SU-DHL-6 (cell line): Measurements from ENCODE around the gene MUTYH.

ENCODE experiments used
- H2AFZ ChIP-seq: fragments of 200-600 bp; sonication (generic); 2 replicates; pipeline ENCODE4 v1.6.1; 2014; ENCODE audit warnings: low read depth, mild to moderate bottlenecking, moderate library complexity, mixed read lengths, antibody characterized with exemption, low read length; ENCODE audit not compliant: severe bottlenecking
- H3F3A ChIP-seq: fragments of 200-600 bp; shearing (Covaris generic); 2 replicates; pipeline ENCODE4 v1.6.0; 2016; ENCODE audit warnings: antibody characterized with exemption, mild to moderate bottlenecking; ENCODE audit not compliant: insufficient read depth
- H3K27ac ChIP-seq: fragments of 200-600 bp; sonication (generic); 2 replicates; pipeline ENCODE4 v1.5.1; 2016; ENCODE audit warnings: low read depth, mild to moderate bottlenecking, low read length, moderate library complexity, mixed read lengths
- H3K27me3 ChIP-seq: fragments of 200-600 bp; sonication (generic), shearing (Covaris generic); 2 replicates; pipeline ENCODE4 v1.6.0; 2014; ENCODE audit warnings: mild to moderate bottlenecking, low read length
- H3K36me3 ChIP-seq: fragments of 200-600 bp; sonication (generic); 2 replicates; pipeline ENCODE4 v1.6.1; 2014; ENCODE audit warnings: mild to moderate bottlenecking, low read length, mixed read lengths
- H3K4me2 ChIP-seq: fragments of 300-600, 200-600 bp; shearing (Covaris generic), sonication (generic); 2 replicates; pipeline ENCODE4 v1.6.0; 2014; ENCODE audit warnings: low read length, low read depth, mild to moderate bottlenecking; ENCODE audit not compliant: poor library complexity, severe bottlenecking
- H3K4me3 ChIP-seq: fragments of 200-600 bp; sonication (generic); 2 replicates; pipeline ENCODE4 v1.5.1; 2014; ENCODE audit warnings: antibody characterized with exemption, low read length, mild to moderate bottlenecking, mixed read lengths; ENCODE audit not compliant: insufficient read depth, poor library complexity, severe bottlenecking
- H3K79me2 ChIP-seq: fragments of 200-600 bp; sonication (generic); 2 replicates; pipeline ENCODE4 v1.6.1; 2014; ENCODE audit warnings: mild to moderate bottlenecking, low read length, moderate library complexity; ENCODE audit not compliant: insufficient read depth
- H3K9ac ChIP-seq: fragments of 200-600 bp; sonication (generic); 2 replicates; pipeline ENCODE4 v1.7.0; 2014; ENCODE audit warnings: mild to moderate bottlenecking, low read length
- H3K9me2 ChIP-seq: fragments of 200-600 bp; sonication (generic); replicated peaks from 2 replicates; pipeline ENCODE4 v1.6.1; 2014; ENCODE audit warnings: low read length; ENCODE audit not compliant: insufficient read depth
- H3K9me3 ChIP-seq: fragments of 200-600 bp; sonication (generic); 2 replicates; pipeline ENCODE4 v1.6.1; 2014; ENCODE audit warnings: low read length, mixed read lengths; ENCODE audit not compliant: insufficient read depth
- H4K20me1 ChIP-seq: fragments of 200-600 bp; sonication (generic); 2 replicates; pipeline ENCODE4 v1.6.1; 2014; ENCODE audit warnings: low read depth, mild to moderate bottlenecking, antibody characterized with exemption, low read length, moderate library complexity, mixed read lengths
- CTCF ChIP-seq: fragments of 200-600 bp; sonication (generic); IDR thresholded peaks from one replicate; pipeline ENCODE4 v1.5.1; 2017; ENCODE audit warnings: antibody characterized with exemption, mild to moderate bottlenecking, low read length, moderate library complexity; ENCODE audit not compliant: insufficient read depth, poor library complexity, severe bottlenecking
- EZH2phosphoT487 ChIP-seq: fragments of 200-600 bp; sonication (generic), shearing (Covaris generic); conservative IDR thresholded peaks from 2 replicates; pipeline ENCODE4 v1.6.1; 2018; ENCODE audit warnings: mild to moderate bottlenecking, antibody characterized with exemption, low read length, moderate library complexity, mixed read lengths

The MUTYH gene

GRCh38 chr1:45359882-45360513 lies 19.8 kb upstream of the MUTYH start:
- Histone ChIP-seq H3K4me3 (no peak overlapping the region), H4K20me1 (no peaks in the 10 kb centered on the region), H3K9me3 (no peaks in the 10 kb centered on the region), H3K9me2 (no peaks in the 10 kb centered on the region), H3F3A (no peaks in the 10 kb centered on the region), H3K27me3 (no peaks in the 10 kb centered on the region), H3K36me3 (no peaks in the 10 kb centered on the region), H3K79me2 (no peaks in the 10 kb centered on the region), H3K4me2 (peak overlapping the region; percentile 24), H3K9ac (no peak overlapping the region), H2AFZ (peak overlapping the region; percentile 61), H3K27ac (no peak overlapping the region)
- peak; percentile 52 for TF ChIP-seq CTCF
- no peak for TF ChIP-seq EZH2phosphoT487

GRCh38 chr1:45356186-45356585 lies 15.9 kb upstream of the MUTYH start:
- H3K4me2 ChIP-seq: no peak overlapping the region
- H3F3A ChIP-seq: no peaks in the 10 kb centered on the region
- H3K9me2 ChIP-seq: no peaks in the 10 kb centered on the region
- no peak overlapping the region for H3K9ac ChIP-seq
- H3K79me2 ChIP-seq: no peaks in the 10 kb centered on the region
- H3K4me3 ChIP-seq: no peak overlapping the region
- no peaks in the 10 kb centered on the region for H4K20me1 ChIP-seq
- no peaks in the 10 kb centered on the region for H3K27me3 ChIP-seq
- H3K36me3 ChIP-seq: no peaks in the 10 kb centered on the region
- H3K27ac ChIP-seq: no peak overlapping the region
- no peak for TF ChIP-seq CTCF
- no peak for TF ChIP-seq EZH2phosphoT487
- H3K9me3 ChIP-seq: no peaks in the 10 kb centered on the region
- no peak overlapping the region for H2AFZ ChIP-seq

DNA sequence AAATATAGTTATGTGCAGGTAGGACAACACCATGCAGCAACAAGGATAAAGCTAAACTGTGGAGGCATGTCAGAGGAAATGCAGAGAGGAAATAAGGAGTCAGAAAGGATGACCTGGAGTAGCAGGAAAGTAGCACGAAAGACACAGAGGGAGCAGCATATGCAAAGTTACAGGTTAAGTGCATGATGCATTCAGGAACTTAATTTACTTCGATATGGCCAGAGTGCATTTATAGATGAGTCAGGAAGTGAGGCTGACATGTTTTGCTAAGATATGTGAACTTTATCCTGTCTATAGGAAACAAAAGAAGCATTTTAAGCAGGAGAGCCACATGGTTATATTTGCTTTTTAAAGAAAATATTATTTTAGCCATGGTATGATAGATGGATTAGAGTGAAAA lies 15.4 kb upstream of the MUTYH start:
- Histone ChIP-seq H3K4me2 (no peak overlapping the region), H4K20me1 (no peaks in the 10 kb centered on the region), H2AFZ (no peak overlapping the region), H3K4me3 (no peak overlapping the region), H3K27me3 (no peaks in the 10 kb centered on the region), H3K9me3 (no peaks in the 10 kb centered on the region), H3K79me2 (no peaks in the 10 kb centered on the region), H3K9ac (no peak overlapping the region), H3F3A (no peaks in the 10 kb centered on the region), H3K27ac (no peak overlapping the region), H3K9me2 (no peaks in the 10 kb centered on the region), H3K36me3 (no peaks in the 10 kb centered on the region)
- TF ChIP-seq CTCF: no peak
- TF ChIP-seq EZH2phosphoT487: no peak
